Endodermal cell (in vitro differentiated cells): ENCODE data around the gene DLX1. TPM values are rescaled to one million over a fixed set of nuclear protein-coding genes. Genes with fewer than 3 reads are reported as not detected.

ENCODE experiments used
- DNase-seq: peaks from one replicate; pipeline ENCODE4 v3.0.0-alpha.2; 2017
- H3K27ac ChIP-seq: 2 replicates; pipeline ENCODE4 v1.5.1; 2013; ENCODE audit warnings: mild to moderate bottlenecking, low read depth, low read length, moderate library complexity
- H3K27me3 ChIP-seq: 2 replicates; pipeline ENCODE4 v1.6.1; 2013; ENCODE audit warnings: mild to moderate bottlenecking, low read length, moderate library complexity; ENCODE audit not compliant: insufficient read depth, control insufficient read depth, poor library complexity, severe bottlenecking
- H3K36me3 ChIP-seq: 2 replicates; pipeline ENCODE4 v1.7.0; 2013; ENCODE audit warnings: mild to moderate bottlenecking, low read length, moderate library complexity; ENCODE audit not compliant: control insufficient read depth, insufficient read depth
- H3K4me1 ChIP-seq: one replicate; pipeline ENCODE4 v1.7.0; 2013; ENCODE audit warnings: low read length; ENCODE audit not compliant: control insufficient read depth, insufficient read depth
- H3K4me3 ChIP-seq: 2 replicates; pipeline ENCODE4 v1.5.1; 2013; ENCODE audit warnings: mild to moderate bottlenecking, low read length, moderate library complexity
- H3K9ac ChIP-seq: 2 replicates; pipeline ENCODE4 v1.6.1; 2013; ENCODE audit warnings: mild to moderate bottlenecking, low read length, moderate library complexity; ENCODE audit not compliant: poor library complexity, severe bottlenecking; ENCODE audit errors: extremely low read depth
- H3K9me3 ChIP-seq: 2 replicates; pipeline ENCODE4 v1.6.1; 2013; ENCODE audit warnings: mild to moderate bottlenecking, low read length, moderate library complexity; ENCODE audit not compliant: control insufficient read depth
- H3K27ac Mint-ChIP-seq: 2 replicates; pipeline ENCODE4 v1.8.0; 2020; ENCODE audit warnings: mixed read lengths
- H3K27me3 Mint-ChIP-seq: 2 replicates; pipeline ENCODE4 v1.8.0; 2021; ENCODE audit warnings: mild to moderate bottlenecking, mixed read lengths; ENCODE audit not compliant: insufficient read depth
- H3K36me3 Mint-ChIP-seq: 2 replicates; pipeline ENCODE4 v1.8.0; 2020; ENCODE audit warnings: low read depth, mixed read lengths
- H3K4me1 Mint-ChIP-seq: 2 replicates; pipeline ENCODE4 v1.8.0; 2020; ENCODE audit warnings: mixed read lengths
- H3K4me3 Mint-ChIP-seq: 2 replicates; pipeline ENCODE4 v1.8.0; 2020; ENCODE audit warnings: mild to moderate bottlenecking, moderate library complexity, mixed read lengths
- H3K9me3 Mint-ChIP-seq: 2 replicates; pipeline ENCODE4 v1.8.0; 2020; ENCODE audit warnings: mild to moderate bottlenecking, mixed read lengths
- CTCF ChIP-seq: fragments of 200-600 bp; sonication (generic); conservative IDR thresholded peaks from 2 replicates; pipeline ENCODE4 v1.5.0; 2021; ENCODE audit warnings: antibody characterized with exemption, mild to moderate bottlenecking
- WGBS, 2 experiments: methylation state at CpG; one replicate each; pipeline versions ENCODE4 v1.1.5 to v1.1.7; 2013; ENCODE audit warnings: missing lambda C conversion rate in 2 of 2, mixed read lengths in 1 of 2; ENCODE audit not compliant: insufficient coverage in 1 of 2, insufficient read length in 1 of 2; 5-methylcytosine and 5-hydroxymethylcytosine counted together
- total RNA-seq, 2 donors: library from RNA; stranded (reverse); fragmentation: NEBNext Ultra II Directional in 1 of 2; extraction: Animal tissue kit (Norgen Biotek cat#: 25700) in 1 of 2; gene quantifications; 2 replicates in 1 of 2; 3 replicates in 1 of 2; pipeline ENCODE4 v1.2.1, GENCODE V29; 2021

Gene DLX1
- total RNA-seq, 2 donors from 2014 or later, result not detected

GRCh38 chr2:172090044-172090961 is 5.0 kb downstream of the DLX1 start:
- Histone ChIP-seq H3K27ac (no peak overlapping the region), H3K36me3 (no peaks in the 10 kb centered on the region), H3K4me1 (peaks cover 3% of the 10 kb centered on the region), H3K9me3 (no peaks in the 10 kb centered on the region), H3K4me3 (no peak overlapping the region), H3K27me3 (peaks cover 100% of the 10 kb centered on the region), H3K9ac (no peak overlapping the region)
- Mint-ChIP-seq H3K4me3 (no peak overlapping the region), H3K27ac (no peak overlapping the region), H3K9me3 (no peaks in the 10 kb centered on the region), H3K27me3 (peaks cover 100% of the 10 kb centered on the region), H3K4me1 (peaks cover 39% of the 10 kb centered on the region), H3K36me3 (no peaks in the 10 kb centered on the region)
- TF ChIP-seq CTCF, result peak; percentile 20
- WGBS, 2 experiments, result 3 to 4% methylated on average over 10 to 39 of the region's 39 CpGs
- DNase-seq, result peak; percentile 81

- H3K9ac ChIP-seq, result no peak overlapping the region
- Mint-ChIP-seq H3K27me3 (peaks cover 100% of the 10 kb centered on the region), H3K27ac (no peak overlapping the region), H3K4me1 (peaks cover 39% of the 10 kb centered on the region), H3K36me3 (no peaks in the 10 kb centered on the region), H3K4me3 (no peak overlapping the region), H3K9me3 (no peaks in the 10 kb centered on the region)
- WGBS, 2 experiments, result 7% methylated on average over 11 of the region's 13 CpGs; no CpG with 5 or more reads in 1 of the 2 experiments
- no peak overlapping the region for H3K4me3 ChIP-seq
- H3K4me1 ChIP-seq, result peaks cover 3% of the 10 kb centered on the region
- peak; percentile 60 for DNase-seq
- H3K9me3 ChIP-seq, result no peaks in the 10 kb centered on the region
- H3K27me3 ChIP-seq, result peaks cover 100% of the 10 kb centered on the region
- no peaks in the 10 kb centered on the region for H3K36me3 ChIP-seq
- TF ChIP-seq CTCF, result no peak
- no peak overlapping the region for H3K27ac ChIP-seq
These were observed 5.8 kb downstream of the DLX1 start for GRCh38 chr2:172091000-172091641.

GRCh38 chr2:172091761-172092566 is 6.7 kb downstream of the DLX1 start:
- H3K27ac ChIP-seq, result no peak overlapping the region
- H3K4me1 ChIP-seq, result peaks cover 5% of the 10 kb centered on the region
- Mint-ChIP-seq H3K9me3 (no peaks in the 10 kb centered on the region), H3K4me1 (peaks cover 37% of the 10 kb centered on the region), H3K27ac (no peak overlapping the region), H3K4me3 (no peak overlapping the region), H3K27me3 (peaks cover 100% of the 10 kb centered on the region), H3K36me3 (no peaks in the 10 kb centered on the region)
- no peak for TF ChIP-seq CTCF
- peak; percentile 21 for DNase-seq
- H3K9ac ChIP-seq, result no peak overlapping the region
- peaks cover 100% of the 10 kb centered on the region for H3K27me3 ChIP-seq
- no peaks in the 10 kb centered on the region for H3K9me3 ChIP-seq
- H3K4me3 ChIP-seq, result no peak overlapping the region
- 15 to 24% methylated on average over 5 to 10 of the region's 11 CpGs for WGBS, 2 experiments
- H3K36me3 ChIP-seq, result no peaks in the 10 kb centered on the region
